SK-N-SH treated with all-trans-retinoic acid at 6 μM for 48 hours (cell line): ENCODE results near the gene GPR3.
A peak's percentile ranks its signal among the peaks of the same experiment; 100 is the strongest.

Experiments used
- ATAC-seq: fragments of 200-7000 bp; cut with Tn5 transposase; 3 replicates; pipeline ENCODE4 v1.9.1; 2020; ENCODE audit warnings: mild to moderate bottlenecking, moderate library complexity
- ARNTL ChIP-seq: fragments of 450-650 bp; formaldehyde crosslinking; IDR thresholded peaks from 2 replicates; pipeline ENCODE4 v1.5.0; 2020; ENCODE audit warnings: low read depth, mild to moderate bottlenecking, moderate library complexity, borderline replicate concordance
- BACH2 ChIP-seq: fragments of 250-450 bp; sonication (Bioruptor Pico); IDR thresholded peaks from 2 replicates; pipeline ENCODE4 v1.9.0; 2021; ENCODE audit warnings: mild to moderate bottlenecking, borderline replicate concordance
- CSDC2 ChIP-seq: fragments of 250-450 bp; sonication (Bioruptor Pico); IDR thresholded peaks from 2 replicates; pipeline ENCODE4 v1.5.0; 2020; ENCODE audit warnings: mild to moderate bottlenecking, moderate library complexity
- CSRNP3 ChIP-seq: fragments of 250-450 bp; sonication (Bioruptor Pico); IDR thresholded peaks from 2 replicates; pipeline ENCODE4 v1.5.1; 2021; ENCODE audit warnings: mild to moderate bottlenecking, moderate library complexity
- ESRRG ChIP-seq: fragments of 250-450 bp; sonication (Bioruptor Pico); IDR thresholded peaks from 2 replicates; pipeline ENCODE4 v1.6.1; 2021; ENCODE audit warnings: mild to moderate bottlenecking
- GLIS3 ChIP-seq: fragments of 250-450 bp; sonication (Bioruptor Pico); IDR thresholded peaks from 2 replicates; pipeline ENCODE4 v1.5.0; 2020; ENCODE audit warnings: mild to moderate bottlenecking, moderate library complexity
- ISL1 ChIP-seq: fragments of 250-450 bp; sonication (Bioruptor Pico); IDR thresholded peaks from 2 replicates; pipeline ENCODE4 v2.1.2; 2022; ENCODE audit warnings: mild to moderate bottlenecking, moderate library complexity
- OSR1 ChIP-seq: fragments of 250-450 bp; sonication (Bioruptor Pico); IDR thresholded peaks from 2 replicates; pipeline ENCODE4 v1.8.0; 2022; ENCODE audit warnings: moderate library complexity, mild to moderate bottlenecking, inconsistent platforms
- PATZ1 ChIP-seq: fragments of 250-450 bp; sonication (Bioruptor Pico); IDR thresholded peaks from 2 replicates; pipeline ENCODE4 v1.8.0; 2020; ENCODE audit warnings: mild to moderate bottlenecking, moderate library complexity, borderline replicate concordance
- POU6F1 ChIP-seq: fragments of 250-450 bp; sonication (Bioruptor Pico); IDR thresholded peaks from 2 replicates; pipeline ENCODE4 v1.8.0; 2021; ENCODE audit warnings: low read depth, mild to moderate bottlenecking, moderate library complexity, borderline replicate concordance
- PPARA ChIP-seq: fragments of 250-450 bp; sonication (Bioruptor Pico); IDR thresholded peaks from 2 replicates; pipeline ENCODE4 v1.5.0; 2020; ENCODE audit warnings: mild to moderate bottlenecking, borderline replicate concordance
- RARB ChIP-seq: fragments of 250-450 bp; sonication (Bioruptor Pico); IDR thresholded peaks from 2 replicates; pipeline ENCODE4 v1.8.0; 2021; ENCODE audit warnings: mild to moderate bottlenecking, moderate library complexity
- SNAI2 ChIP-seq: fragments of 250-450 bp; sonication (Bioruptor Pico); IDR thresholded peaks from 2 replicates; pipeline ENCODE4 v1.5.0; 2020; ENCODE audit warnings: mild to moderate bottlenecking, moderate library complexity
- TCF4 ChIP-seq: fragments of 250-450 bp; sonication (Bioruptor Pico); IDR thresholded peaks from 2 replicates; pipeline ENCODE4 v1.8.0; 2021; ENCODE audit warnings: mild to moderate bottlenecking, moderate library complexity, borderline replicate concordance
- TOX ChIP-seq: fragments of 250-450 bp; sonication (Bioruptor Pico); IDR thresholded peaks from 2 replicates; pipeline ENCODE4 v1.8.0; 2021; ENCODE audit warnings: mild to moderate bottlenecking, moderate library complexity, borderline replicate concordance
- TSHZ2 ChIP-seq: fragments of 250-450 bp; sonication (Bioruptor Pico); IDR thresholded peaks from 2 replicates; pipeline ENCODE4 v1.5.0; 2020; ENCODE audit warnings: mild to moderate bottlenecking, moderate library complexity
- ZC3H10 ChIP-seq: fragments of 250-450 bp; sonication (Bioruptor Pico); IDR thresholded peaks from 2 replicates; pipeline ENCODE4 v1.5.1; 2021; ENCODE audit warnings: mild to moderate bottlenecking, moderate library complexity
- ZFP3 ChIP-seq: fragments of 250-450 bp; sonication (Bioruptor Pico); IDR thresholded peaks from 2 replicates; pipeline ENCODE4 v1.5.0; 2020; ENCODE audit warnings: mild to moderate bottlenecking, moderate library complexity
- ZFP30 ChIP-seq: fragments of 450-650 bp; formaldehyde crosslinking; IDR thresholded peaks from 2 replicates; pipeline ENCODE4 v1.5.0; 2022; ENCODE audit warnings: mild to moderate bottlenecking, moderate library complexity
- ZNF565 ChIP-seq: fragments of 450-650 bp; formaldehyde crosslinking; conservative IDR thresholded peaks from 2 replicates; pipeline ENCODE4 v1.5.0; 2020; ENCODE audit warnings: low read depth, mild to moderate bottlenecking, moderate library complexity
- ZNF70 ChIP-seq: fragments of 450-650 bp; formaldehyde crosslinking; IDR thresholded peaks from 2 replicates; pipeline ENCODE4 v1.5.0; 2020; ENCODE audit warnings: mild to moderate bottlenecking, moderate library complexity
- ZNF8 ChIP-seq: fragments of 450-650 bp; formaldehyde crosslinking; IDR thresholded peaks from 2 replicates; pipeline ENCODE4 v1.5.0; 2020; ENCODE audit warnings: mild to moderate bottlenecking, moderate library complexity

GPR3 gene

GRCh38 chr1:27417713-27418112, 25.3 kb downstream of the GPR3 start:
- ATAC-seq: no peak
- no peak for TF ChIP-seq BACH2

GRCh38 chr1:27418326-27419185, 26.1 kb downstream of the GPR3 start:
- TF ChIP-seq RARB: no peak
- no peak for TF ChIP-seq ZC3H10 (CRISPR knock-in tag)
- TF ChIP-seq ZFP30 (CRISPR knock-in tag): no peak
- no peak for TF ChIP-seq CSRNP3 (CRISPR knock-in tag)
- TF ChIP-seq POU6F1: no peak
- TF ChIP-seq SNAI2 (CRISPR knock-in tag): no peak
- no peak for TF ChIP-seq TCF4
- TF ChIP-seq TOX: no peak
- no peak for TF ChIP-seq ZFP3 (CRISPR knock-in tag)
- no peak for TF ChIP-seq ISL1 (CRISPR knock-in tag)
- TF ChIP-seq ARNTL: no peak
- no peak for TF ChIP-seq ZNF70
- no peak for TF ChIP-seq BACH2
- no peak for TF ChIP-seq PPARA (CRISPR knock-in tag)
- no peak for TF ChIP-seq PATZ1 (CRISPR knock-in tag)
- ATAC-seq: peak; percentile 90

GRCh38 chr1:27423709-27424108, 31.3 kb downstream of the GPR3 start:
- ATAC-seq: no peak
- no peak for TF ChIP-seq OSR1 (CRISPR knock-in tag)
- no peak for TF ChIP-seq TCF4
- TF ChIP-seq, all 23 proteins: peak for 0

GRCh38 chr1:27427329-27427728, 34.9 kb downstream of the GPR3 start:
- no peak for TF ChIP-seq PATZ1 (CRISPR knock-in tag)
- no peak for TF ChIP-seq BACH2
- no peak for TF ChIP-seq ZNF565 (CRISPR knock-in tag)
- no peak for TF ChIP-seq ZC3H10 (CRISPR knock-in tag)
- no peak for TF ChIP-seq RARB
- no peak for TF ChIP-seq ESRRG (CRISPR knock-in tag)
- no peak for TF ChIP-seq CSRNP3 (CRISPR knock-in tag)
- TF ChIP-seq ARNTL: no peak
- TF ChIP-seq TOX: no peak
- no peak for TF ChIP-seq SNAI2 (CRISPR knock-in tag)
- no peak for TF ChIP-seq ZNF8 (CRISPR knock-in tag)
- no peak for TF ChIP-seq GLIS3 (CRISPR knock-in tag)
- TF ChIP-seq TSHZ2 (CRISPR knock-in tag): no peak
- TF ChIP-seq CSDC2 (CRISPR knock-in tag): no peak
- no peak for TF ChIP-seq POU6F1
- TF ChIP-seq ZFP30 (CRISPR knock-in tag): no peak
- TF ChIP-seq OSR1 (CRISPR knock-in tag): no peak
- no peak for ATAC-seq
